Measurements from ENCODE around the gene SCARB1.

The SCARB1 gene

GRCh38 chr12:124731869-124732268 is 131.8 kb downstream of the SCARB1 start:
- TF ChIP-seq CTCF (IDR thresholded peaks at IDR 0.05; ENCODE audit: insufficient read depth, missing control alignments), result no peak
- FAIRE-seq (no peak), DNase-seq (ENCODE audit: insufficient read length, low spot score) (no peak)

GRCh38 chr12:124730455-124730932 is 133.2 kb downstream of the SCARB1 start:
- no peak for TF ChIP-seq CTCF (IDR thresholded peaks at IDR 0.05; ENCODE audit: insufficient read depth, missing control alignments)
- FAIRE-seq (no peak), DNase-seq (ENCODE audit: insufficient read length, low spot score) (no peak)

GRCh38 chr12:124727922-124728321 is 135.7 kb downstream of the SCARB1 start:
- TF ChIP-seq CTCF (IDR thresholded peaks at IDR 0.05; ENCODE audit: insufficient read depth, missing control alignments), result peak; percentile 5

GRCh38 chr12:124727264-124727800 is 136.3 kb downstream of the SCARB1 start:
- TF ChIP-seq CTCF (IDR thresholded peaks at IDR 0.05; ENCODE audit: insufficient read depth, missing control alignments), result no peak
- FAIRE-seq (no peak), DNase-seq (ENCODE audit: insufficient read length, low spot score) (no peak)

More at GRCh38 chr12:124727922-124728321, 135.7 kb downstream of the SCARB1 start:
- no peak for DNase-seq (ENCODE audit: insufficient read length, low spot score)
- FAIRE-seq, result no peak
